ENCODE results near the gene NEGR1. TPM values are rescaled to one million over a fixed set of nuclear protein-coding genes. Genes with fewer than 3 reads are reported as not detected.

The NEGR1 gene
- total and polyA plus RNA-seq, 12 donors: 2.3 to 18.3 (median 5.2) TPM

DNA sequence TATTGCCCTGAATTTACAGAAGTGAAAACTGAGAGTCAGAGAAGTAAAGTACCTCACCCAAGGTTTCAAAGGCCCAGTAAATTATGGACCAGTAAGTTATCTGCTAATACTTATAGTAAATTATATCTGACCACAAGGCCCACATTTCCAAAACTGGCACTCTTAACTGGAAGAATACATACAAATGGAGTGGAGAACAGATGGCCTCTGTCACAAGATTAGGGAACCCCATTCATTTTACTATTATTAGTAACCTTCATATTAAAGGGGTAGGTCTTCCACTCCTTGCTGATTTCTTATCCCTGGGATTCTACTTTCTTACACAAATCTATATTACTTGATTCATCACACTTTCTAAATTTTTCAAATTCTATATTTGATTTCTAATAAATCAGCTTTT, 588.8 kb downstream of the NEGR1 start:
- no peaks in the 10 kb centered on the region for H3K27me3 ChIP-seq
- no peak for DNase-seq
- no peaks in the 10 kb centered on the region for H3K4me1 ChIP-seq
- ATAC-seq: no peak
- no peak overlapping the region for H3K27ac ChIP-seq
- no peak overlapping the region for H3K4me3 ChIP-seq
- H3K36me3 ChIP-seq: no peaks in the 10 kb centered on the region
- TF ChIP-seq, protein P1, sequence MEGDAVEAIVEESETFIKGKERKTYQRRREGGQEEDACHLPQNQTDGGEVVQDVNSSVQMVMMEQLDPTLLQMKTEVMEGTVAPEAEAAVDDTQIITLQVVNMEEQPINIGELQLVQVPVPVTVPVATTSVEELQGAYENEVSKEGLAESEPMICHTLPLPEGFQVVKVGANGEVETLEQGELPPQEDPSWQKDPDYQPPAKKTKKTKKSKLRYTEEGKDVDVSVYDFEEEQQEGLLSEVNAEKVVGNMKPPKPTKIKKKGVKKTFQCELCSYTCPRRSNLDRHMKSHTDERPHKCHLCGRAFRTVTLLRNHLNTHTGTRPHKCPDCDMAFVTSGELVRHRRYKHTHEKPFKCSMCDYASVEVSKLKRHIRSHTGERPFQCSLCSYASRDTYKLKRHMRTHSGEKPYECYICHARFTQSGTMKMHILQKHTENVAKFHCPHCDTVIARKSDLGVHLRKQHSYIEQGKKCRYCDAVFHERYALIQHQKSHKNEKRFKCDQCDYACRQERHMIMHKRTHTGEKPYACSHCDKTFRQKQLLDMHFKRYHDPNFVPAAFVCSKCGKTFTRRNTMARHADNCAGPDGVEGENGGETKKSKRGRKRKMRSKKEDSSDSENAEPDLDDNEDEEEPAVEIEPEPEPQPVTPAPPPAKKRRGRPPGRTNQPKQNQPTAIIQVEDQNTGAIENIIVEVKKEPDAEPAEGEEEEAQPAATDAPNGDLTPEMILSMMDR (IDR thresholded peaks at IDR 0.05): no peak
- intact Hi-C loops (cut with DNase I): loop anchor here in 1 of 10 donors (5.0 kb wide), 1 partner anchor 51 kb away; no protein-coding TSS in a partner anchor
- H3K9me3 ChIP-seq: no peaks in the 10 kb centered on the region

DNA sequence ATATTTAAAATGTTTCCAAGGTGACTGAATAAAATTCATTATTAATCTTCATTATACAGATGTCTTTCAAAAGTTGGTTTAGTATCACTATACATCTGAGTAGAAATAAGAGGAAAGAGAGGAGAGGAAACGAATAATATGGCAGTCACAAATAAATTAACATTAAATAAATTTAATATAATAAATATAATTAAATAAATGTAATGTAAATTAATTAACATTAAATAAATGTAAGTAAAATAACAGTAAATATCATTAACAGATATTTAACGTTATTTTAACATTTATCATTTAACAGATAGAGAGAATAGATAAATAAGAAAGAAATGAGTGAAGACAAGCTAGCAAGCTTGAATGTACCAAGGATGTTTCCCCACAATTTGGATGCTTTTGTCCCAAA, 592.7 kb downstream of the NEGR1 start:
- WGBS, 2 donors: 80 to 84% methylated on average over 2 of the region's 2 CpGs
- no peak overlapping the region for H3K27ac ChIP-seq
- no peak for ATAC-seq

GRCh38 chr1:71687376-71687775, 595.0 kb downstream of the NEGR1 start:
- Histone ChIP-seq H3K36me3 (no peaks in the 10 kb centered on the region), H3K9me3 (no peaks in the 10 kb centered on the region), H3K27ac (no peak overlapping the region), H3K27me3 (no peaks in the 10 kb centered on the region), H3K4me1 (no peaks in the 10 kb centered on the region), H3K4me3 (no peak overlapping the region)
- intact Hi-C loops (cut with DNase I): no loop called here
- DNase-seq (no peak), ATAC-seq (no peak)
- TF ChIP-seq, protein P1 (IDR thresholded peaks at IDR 0.05): no peak
- 76 to 88% methylated on average over 3 of the region's 3 CpGs for WGBS, 2 donors

More for the DNA sequence above, 592.7 kb downstream of the NEGR1 start:
- Histone ChIP-seq H3K4me3 (no peak overlapping the region), H3K36me3 (no peaks in the 10 kb centered on the region), H3K9me3 (no peaks in the 10 kb centered on the region), H3K4me1 (no peaks in the 10 kb centered on the region), H3K27me3 (no peaks in the 10 kb centered on the region)
- TF ChIP-seq, protein P1 (IDR thresholded peaks at IDR 0.05): no peak
- DNase-seq: no peak
- intact Hi-C loops (cut with DNase I): loop anchor here in 1 of 10 donors (5.0 kb wide), 1 partner anchor 47 kb away; no protein-coding TSS in a partner anchor

GRCh38 chr1:71676979-71677925, 605.1 kb downstream of the NEGR1 start:
- TF ChIP-seq, protein P1 (IDR thresholded peaks at IDR 0.05): no peak
- Histone ChIP-seq H3K27me3 (no peaks in the 10 kb centered on the region), H3K36me3 (no peaks in the 10 kb centered on the region), H3K27ac (no peak overlapping the region), H3K4me1 (no peaks in the 10 kb centered on the region), H3K9me3 (peaks cover 0 to 6% (median 0%) of the 10 kb centered on the region in 11 donors), H3K4me3 (no peak overlapping the region)
- no peak for ATAC-seq
- no peak for DNase-seq
- intact Hi-C loops (cut with DNase I): no loop called here
- 60% methylated on average over 7 of the region's 7 CpGs for WGBS, 2 donors

All from heart right ventricle (tissue), 16 donors.